Measurements from ENCODE around the gene PKN3.
A peak's percentile ranks its signal among the peaks of the same experiment; 100 is the strongest.
"Not testable (repeated sequence)": the region's sequence is repeated elsewhere in the genome, so short reads cannot be mapped to it uniquely, and the experiment has no call there.

Gene PKN3

DNA sequence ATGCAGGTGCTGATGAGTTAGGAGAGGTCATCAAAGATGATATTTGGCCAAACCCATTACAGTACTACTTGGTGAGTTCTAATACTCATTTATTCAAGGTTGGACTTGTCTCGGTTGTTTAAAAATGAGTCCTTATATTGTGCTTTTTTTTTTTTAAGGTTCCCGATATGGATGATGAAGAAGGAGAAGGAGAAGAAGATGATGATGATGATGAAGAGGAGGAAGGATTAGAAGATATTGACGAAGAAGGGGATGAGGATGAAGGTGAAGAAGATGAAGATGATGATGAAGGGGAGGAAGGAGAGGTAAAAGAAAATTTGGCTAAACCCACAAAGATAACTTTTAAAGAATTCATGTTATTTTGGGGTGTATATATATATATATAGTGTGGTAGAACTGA is 8.6 kb upstream of the PKN3 start:
- not testable (repeated sequence) for DNase-seq (ENCODE audit: low spot score)

DNA sequence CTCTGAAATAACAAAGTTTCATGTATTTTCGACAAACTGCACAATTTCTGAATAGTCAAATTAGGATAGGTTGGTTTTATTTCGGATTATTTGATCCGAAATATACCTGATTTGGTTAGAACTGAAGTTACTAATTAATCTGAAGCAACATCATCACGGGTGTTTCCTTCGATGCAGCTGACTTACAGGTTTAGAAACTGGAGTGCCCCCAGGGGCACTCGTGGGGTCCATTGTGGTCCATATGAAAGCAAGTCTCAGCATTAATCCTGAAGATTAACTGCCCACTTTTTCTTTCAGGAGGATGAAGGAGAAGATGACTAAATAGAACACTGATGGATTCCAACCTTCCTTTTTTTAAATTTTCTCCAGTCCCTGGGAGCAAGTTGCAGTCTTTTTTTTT is 8.0 kb upstream of the PKN3 start:
- no peak for DNase-seq (ENCODE audit: low spot score)

GRCh38 chr9:128696923-128697707 is 5.2 kb upstream of the PKN3 start:
- DNase-seq (ENCODE audit: low spot score), result no peak

DNA sequence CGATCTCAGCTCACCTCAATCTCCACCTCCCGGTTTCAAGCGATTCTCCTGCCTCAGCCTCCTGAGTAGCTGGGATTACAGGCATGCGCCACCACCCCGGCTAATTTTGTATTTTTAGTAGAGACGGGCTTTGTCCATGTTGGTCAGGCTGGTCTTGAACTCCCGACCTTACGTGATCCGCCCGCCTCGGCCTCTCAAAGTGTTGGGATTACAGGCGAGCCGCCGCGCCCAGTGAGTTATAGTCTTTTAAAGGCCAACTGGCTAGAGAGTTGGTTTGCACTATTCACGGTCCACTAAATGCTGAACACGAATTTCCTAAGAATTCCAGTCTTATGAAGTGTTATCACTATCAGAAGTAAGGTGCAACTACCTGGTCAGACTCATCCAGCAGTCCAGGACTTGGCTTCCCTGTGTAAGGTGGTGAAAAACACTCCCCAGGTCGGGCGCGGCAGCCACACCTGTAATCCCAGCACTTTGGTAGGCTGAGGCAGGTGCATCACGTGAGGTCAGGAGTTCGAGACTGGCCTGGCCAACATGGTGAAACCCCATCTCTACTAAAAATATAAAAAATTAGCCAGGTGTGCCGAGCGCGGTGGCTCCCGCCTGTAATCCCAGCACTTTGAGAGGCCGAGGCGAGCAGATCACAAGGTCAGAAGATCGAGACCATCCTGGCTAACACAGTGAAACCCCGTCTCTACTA is 3.1 kb upstream of the PKN3 start:
- DNase-seq (ENCODE audit: low spot score), result not testable (repeated sequence)

- no peak for DNase-seq (ENCODE audit: low spot score)
These were observed 962 bp upstream of the PKN3 start for GRCh38 chr9:128701227-128701854.

- peak; percentile 65 for DNase-seq (ENCODE audit: low spot score)
These were observed 779 bp downstream of the PKN3 start for GRCh38 chr9:128702949-128703615.

GRCh38 chr9:128703616-128704355 is 1.5 kb downstream of the PKN3 start:
- no peak for DNase-seq (ENCODE audit: low spot score)

- DNase-seq (ENCODE audit: low spot score), result no peak
These were observed 2.0 kb downstream of the PKN3 start for GRCh38 chr9:128704356-128704670.

DNA sequence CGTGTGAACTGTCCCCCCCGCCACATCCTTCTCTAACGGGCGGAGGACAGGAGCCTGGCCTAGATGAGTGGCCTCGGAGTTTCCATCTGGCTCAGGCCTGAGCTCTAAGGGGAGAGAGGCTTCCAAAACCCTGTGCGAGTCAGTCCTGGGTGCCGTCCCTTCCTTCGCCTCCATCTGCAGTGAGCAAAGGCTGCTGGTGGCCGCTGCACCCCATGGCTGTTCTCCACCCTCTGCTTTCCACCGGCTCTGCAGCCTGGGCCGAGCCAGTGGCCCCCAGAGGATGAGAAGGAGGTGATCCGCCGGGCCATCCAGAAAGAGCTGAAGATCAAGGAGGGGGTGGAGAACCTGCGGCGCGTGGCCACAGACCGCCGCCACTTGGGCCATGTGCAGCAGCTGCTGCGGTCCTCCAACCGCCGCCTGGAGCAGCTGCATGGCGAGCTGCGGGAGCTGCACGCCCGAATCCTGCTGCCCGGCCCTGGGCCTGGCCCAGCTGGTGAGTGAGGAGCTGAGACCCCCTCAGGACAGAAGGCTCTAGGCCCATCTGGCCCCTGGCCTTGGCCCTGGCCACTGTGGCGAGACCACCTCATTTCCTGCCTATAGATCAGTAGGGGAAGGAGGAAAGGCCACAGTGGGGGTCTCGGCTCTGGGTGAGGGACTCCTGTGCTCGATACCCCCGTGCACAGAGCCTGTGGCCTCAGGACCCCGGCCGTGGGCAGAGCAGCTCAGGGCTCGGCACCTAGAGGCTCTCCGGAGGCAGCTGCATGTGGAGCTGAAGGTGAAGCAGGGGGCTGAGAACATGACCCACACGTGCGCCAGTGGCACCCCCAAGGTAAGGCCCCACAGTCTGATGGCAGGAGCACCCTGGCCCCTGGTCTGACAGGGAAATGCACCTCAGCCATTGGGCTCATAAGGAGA is 3.0 kb downstream of the PKN3 start:
- DNase-seq (ENCODE audit: low spot score), result no peak

- DNase-seq (ENCODE audit: low spot score), result no peak
These were observed 3.7 kb downstream of the PKN3 start for GRCh38 chr9:128706045-128706444.

DNA sequence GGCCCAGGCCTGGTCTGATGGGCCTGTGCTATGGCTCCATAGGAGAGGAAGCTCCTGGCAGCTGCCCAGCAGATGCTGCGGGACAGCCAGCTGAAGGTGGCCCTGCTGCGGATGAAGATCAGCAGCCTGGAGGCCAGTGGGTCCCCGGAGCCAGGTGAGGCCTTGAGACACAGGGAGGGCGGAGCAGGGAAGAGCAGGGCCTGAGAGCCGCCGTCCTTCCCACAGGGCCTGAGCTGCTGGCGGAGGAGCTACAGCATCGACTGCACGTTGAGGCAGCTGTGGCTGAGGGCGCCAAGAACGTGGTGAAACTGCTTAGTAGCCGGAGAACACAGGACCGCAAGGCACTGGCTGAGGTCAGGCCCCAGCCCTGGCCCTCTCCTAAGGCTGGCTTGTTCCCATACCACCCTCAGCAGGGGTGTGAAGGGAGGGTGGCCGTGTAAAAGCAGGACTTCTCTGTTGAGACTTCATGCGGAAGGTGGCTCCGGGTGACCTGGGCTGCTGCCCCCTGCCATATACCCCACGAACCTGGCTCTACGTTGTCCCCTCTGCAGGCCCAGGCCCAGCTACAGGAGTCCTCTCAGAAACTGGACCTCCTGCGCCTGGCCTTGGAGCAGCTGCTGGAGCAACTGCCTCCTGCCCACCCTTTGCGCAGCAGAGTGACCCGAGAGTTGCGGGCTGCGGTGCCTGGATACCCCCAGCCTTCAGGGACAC is 4.5 kb downstream of the PKN3 start:
- DNase-seq (ENCODE audit: low spot score), result no peak

DNA sequence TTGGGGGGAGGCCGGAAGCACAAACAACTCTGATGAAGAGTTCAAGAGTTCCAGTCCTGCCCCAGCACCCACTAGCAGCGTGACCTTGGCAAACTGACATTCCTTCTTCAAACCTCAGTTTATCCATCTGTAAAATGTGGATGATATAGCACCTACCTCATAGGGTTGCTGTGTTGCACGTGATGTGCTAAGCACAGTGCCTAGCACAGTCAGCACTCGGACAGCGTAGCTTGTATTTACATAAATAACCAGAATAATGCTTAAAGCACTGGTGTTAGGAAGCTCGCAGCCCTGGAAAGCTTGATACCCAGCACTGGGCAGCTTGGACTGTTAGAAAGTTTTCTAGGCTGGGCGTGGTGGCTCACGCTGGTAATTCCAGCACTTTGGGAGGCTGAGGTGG is 5.1 kb downstream of the PKN3 start:
- DNase-seq (ENCODE audit: low spot score), result no peak

GRCh38 chr9:128712451-128713410 is 10.4 kb downstream of the PKN3 start:
- no peak for DNase-seq (ENCODE audit: low spot score)

- no peak for DNase-seq (ENCODE audit: low spot score)
These were observed 11.1 kb downstream of the PKN3 start for GRCh38 chr9:128713411-128713780.

DNA sequence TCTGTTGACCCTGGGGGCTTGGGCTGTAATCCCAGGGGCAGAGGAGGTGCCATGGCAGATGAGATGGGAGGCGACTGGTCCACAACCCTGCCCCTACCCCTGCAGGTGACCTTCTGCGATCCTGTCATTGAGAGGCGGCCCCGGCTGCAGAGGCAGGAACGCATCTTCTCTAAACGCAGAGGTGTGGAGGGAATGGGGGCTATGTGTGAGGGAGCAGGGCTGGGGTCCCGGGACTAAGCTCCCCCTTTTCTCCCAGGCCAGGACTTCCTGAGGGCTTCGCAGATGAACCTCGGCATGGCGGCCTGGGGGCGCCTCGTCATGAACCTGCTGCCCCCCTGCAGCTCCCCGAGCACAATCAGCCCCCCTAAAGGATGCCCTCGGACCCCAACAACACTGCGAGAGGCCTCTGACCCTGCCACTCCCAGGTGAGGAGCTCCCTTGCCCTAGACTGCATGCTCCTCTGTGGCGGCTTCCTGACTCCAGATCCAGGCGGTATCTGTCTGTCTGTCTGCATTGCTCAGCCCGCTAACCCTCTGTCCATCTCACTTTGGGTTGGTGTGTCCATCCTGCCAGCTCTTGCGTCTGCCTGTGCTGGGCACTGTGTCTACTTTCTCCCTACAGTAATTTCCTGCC is 11.8 kb downstream of the PKN3 start:
- DNase-seq (ENCODE audit: low spot score), result no peak

DNA sequence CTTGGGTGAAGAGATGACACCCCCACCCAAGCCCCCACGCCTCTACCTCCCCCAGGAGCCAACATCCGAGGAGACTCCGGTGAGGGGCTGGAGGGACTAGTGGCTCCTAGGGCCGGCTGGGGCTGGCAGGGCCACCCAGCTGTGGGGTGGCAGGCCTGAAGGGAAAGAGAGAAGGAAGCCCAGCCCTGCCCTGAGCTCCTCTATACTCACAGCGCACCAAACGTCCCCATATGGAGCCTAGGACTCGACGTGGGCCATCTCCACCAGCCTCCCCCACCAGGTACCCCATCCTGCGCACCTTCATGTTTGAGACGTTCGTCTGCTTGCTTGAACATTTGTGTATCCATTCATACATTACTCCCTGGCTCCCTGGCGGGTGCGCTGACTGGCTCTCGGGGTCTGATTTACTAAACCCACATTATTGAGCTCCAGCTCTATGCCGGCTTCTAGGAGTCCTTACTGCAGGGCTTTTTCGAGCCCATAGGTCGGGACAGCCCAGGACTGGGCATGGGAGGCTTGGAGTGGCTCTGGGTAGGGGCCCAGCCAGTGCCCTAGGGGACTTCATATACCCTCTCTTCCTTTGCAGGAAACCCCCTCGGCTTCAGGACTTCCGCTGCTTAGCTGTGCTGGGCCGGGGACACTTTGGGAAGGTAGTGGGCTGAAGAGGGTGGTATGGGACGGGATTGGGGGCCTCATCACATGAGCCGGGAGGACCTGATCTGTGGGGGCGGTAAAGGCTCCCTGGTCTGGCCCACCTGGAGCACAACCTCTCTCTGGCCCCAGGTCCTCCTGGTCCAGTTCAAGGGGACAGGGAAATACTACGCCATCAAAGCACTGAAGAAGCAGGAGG is 12.5 kb downstream of the PKN3 start:
- no peak for DNase-seq (ENCODE audit: low spot score)

DNA sequence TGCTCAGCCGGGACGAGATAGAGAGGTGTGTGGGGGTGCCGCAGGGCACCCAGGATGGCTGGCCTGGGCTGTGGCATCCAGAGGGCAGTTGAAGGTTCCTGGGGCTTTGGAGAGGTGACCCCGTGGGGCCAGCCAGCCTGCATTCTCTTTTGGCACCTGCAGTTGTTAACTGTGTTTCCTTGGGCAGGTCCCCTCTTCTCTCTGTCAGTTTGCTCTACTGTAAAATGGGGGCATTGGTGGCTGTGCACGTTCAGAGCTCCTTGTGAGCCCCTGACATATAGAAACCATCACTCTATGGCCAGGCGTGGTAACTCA is 13.1 kb downstream of the PKN3 start:
- DNase-seq (ENCODE audit: low spot score), result no peak

Data from HuH-7 (cell line).